ENCODE data around the gene FBXO41.
"Not testable (repeated sequence)": the region's sequence is repeated elsewhere in the genome, so short reads cannot be mapped to it uniquely, and the experiment has no call there.

FBXO41 gene

DNA sequence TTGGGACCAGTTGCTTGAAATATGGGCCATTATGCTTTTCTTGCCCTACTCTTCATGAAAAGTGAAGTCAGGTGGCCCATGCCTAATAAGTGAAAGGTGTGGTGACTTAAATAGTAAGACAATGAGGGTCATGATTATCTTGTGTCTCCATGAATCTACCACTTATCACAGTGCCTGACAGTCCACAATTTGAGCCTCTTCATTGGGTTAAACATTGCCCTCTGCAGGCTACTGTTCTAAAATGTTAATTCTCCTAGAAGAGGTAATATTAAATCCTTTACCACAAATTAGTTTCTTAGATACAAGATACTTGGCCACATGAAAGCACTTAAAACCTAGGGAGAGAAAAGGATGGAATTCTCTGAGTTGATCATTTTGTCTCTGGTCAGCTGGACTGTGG is 5.0 kb upstream of the FBXO41 start:
- DNase-seq, result no peak

DNA sequence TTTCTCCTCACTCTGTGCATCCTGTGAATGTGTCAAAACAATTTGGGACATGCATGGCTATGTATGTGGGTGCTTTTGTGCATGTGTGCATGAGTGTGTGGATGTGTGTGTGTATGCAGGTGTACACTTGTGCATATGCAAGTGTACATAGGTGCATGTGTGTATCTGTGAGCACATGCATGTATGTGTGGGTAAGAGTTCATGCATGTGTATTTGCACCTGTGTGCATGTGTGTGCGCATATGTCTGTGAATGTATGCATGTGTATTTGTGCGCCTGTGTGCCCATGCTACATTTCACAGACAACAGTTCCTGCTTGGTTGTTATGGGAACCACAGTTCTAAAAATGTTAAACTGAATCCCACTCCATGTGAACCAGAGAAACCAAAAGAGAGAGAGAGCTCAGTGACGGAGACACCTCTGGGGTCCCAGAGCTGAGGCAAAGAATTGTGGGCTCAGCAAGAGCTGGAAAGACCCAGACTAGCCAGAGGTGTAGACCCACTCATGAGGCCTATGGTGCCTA is 1.9 kb upstream of the FBXO41 start:
- DNase-seq, result no peak

DNA sequence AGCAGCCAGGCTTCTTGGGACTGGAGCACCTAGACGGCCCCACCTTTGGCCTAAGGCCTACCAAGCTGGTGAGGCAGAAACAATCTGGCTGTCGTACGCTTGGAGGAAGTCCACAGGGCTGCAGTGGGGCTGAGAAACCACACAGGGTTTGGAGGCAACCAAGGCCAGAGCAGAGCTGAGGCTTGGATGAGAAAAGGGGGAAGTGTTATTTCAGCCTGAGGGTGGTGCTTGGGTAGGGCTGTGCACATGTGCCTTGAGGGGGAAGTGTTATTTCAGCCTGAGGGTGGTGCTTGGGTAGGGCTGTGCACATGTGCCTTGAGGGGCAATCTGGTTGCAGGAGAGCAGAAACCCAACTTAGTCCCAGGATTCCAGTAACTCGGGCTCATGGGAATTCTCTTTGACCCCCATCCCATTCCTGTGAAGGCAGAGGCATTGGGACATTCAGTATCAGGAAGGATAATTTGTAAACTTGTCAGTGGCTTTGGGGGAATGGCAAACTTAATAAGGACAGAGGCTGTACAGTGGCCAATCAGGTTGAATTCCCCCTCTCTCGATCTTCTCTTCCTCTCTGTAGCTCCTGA is 971 bp upstream of the FBXO41 start:
- peak; percentile 26 for DNase-seq

DNA sequence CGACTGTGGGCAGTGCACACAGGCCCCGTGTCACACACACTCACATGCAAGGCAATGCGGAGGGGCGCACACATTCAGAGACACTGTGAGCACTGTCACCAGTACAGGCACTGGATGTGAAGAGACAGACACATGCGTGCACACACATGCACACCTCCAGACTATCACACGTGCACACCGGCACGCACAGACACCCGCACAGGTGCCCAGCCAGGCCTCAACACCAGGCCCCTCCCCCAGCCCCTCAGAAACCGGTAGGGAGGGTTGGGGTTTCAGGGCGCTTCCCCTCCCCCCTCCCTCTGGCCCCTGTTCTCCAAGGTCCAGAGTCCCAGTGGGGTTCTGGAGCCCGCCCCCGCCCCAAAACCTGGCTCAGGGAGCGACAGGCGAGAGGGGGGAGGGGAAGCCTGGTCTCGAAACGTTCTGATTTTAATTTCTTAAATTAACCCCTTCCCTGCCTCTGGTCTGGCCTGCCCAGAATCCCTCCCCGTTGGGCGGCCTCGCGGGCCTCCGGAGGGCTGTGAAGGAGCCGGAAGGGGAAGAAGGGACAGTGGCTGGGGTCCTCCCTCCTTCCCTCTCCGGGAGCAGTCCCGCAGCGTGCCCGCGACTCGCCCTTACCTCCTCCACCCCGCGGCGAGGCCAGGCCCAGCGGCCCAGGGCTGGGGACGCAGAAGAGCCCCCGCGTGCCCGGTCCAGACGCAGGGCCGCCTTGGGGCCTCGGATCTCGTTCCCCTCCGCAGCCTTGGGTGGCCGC is 558 bp downstream of the FBXO41 start:
- peak; percentile 14 for DNase-seq

DNA sequence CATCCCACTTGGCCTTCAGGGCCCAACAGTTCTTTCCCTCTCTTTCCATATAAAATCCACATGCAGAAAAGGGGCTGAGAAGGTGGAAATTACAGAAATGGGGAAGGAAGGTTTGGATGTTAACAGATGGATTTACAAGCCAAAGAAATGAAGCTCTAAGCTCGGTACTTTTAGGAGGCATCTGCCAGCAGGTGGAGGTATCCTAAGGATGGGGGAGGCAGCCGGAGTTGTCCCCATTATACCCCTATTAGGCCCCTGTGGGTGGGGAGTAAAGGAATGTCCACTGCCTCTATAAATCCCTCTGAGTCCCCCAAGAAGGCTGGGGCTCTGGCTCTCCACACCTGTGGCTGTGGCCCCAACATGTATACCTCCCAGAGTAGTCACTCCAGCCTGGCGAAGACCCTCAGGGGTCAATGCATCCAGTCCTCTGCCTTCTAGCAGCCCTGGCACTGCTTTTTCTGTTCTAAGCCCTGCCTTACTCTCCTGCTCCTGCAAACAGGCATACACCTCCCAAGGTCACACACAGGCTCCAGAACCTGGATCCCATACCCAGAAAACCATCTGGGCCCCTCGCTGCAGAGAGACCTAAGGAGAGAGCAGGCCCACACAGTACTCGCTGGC is 1.2 kb downstream of the FBXO41 start:
- DNase-seq, result no peak

DNA sequence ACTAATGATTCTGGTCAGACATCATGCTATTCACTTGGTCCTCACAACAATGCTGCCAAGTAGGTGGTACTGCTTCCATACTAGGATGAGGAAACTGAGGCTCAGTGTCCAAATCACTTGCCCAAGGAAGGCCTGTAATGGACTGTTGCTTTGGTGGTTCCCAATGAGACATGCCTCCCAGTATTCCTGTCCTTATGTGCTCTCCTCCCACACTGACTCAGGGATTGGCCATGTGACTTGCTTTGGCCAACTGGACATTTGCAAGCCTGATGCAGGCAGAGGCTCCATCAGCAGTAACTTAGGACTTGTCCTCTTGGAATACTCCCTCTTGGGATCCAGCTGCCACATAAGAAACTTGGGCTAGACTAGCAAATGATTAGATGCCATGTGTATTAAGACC is 3.0 kb downstream of the FBXO41 start:
- no peak for DNase-seq

DNA sequence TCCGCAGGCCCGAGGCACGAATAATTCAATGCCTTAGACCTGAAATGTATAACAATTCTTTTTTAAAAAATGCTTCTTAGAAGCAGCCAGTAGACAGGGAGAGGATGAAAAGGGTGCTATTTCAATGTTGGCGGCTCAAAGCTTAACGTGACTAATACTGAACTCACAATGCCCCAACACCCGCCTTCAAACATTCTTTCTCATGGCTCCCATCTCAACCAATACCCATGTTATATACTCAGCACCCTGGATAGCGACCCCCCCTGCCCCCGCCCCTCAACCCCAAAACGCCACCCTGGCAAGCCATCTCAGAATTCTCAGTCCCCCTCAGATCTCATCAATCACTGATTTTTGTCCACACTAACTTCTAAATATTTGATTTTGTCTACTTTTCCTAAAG is 4.4 kb downstream of the FBXO41 start:
- DNase-seq, result no peak

DNA sequence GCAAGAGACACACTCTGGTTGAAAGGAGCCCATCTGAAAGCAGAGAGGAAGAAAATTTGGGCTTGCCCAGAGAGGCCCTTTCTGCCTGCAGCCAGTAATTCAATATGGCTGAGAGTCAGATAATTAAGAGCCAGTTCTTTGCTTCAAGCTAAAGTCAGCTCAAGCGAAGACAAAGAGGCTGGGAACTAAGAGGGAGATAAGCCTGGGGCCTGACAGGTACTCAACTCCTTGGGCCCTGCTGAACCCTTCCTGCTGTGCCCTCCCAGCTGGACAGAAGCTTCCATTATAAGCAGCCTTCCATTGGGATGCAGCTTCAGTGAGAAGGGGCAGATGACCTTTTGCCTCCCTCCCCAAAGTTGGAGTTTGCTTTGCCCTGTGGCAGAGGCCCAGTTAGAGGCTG is 12.0 kb downstream of the FBXO41 start:
- DNase-seq, result no peak

DNA sequence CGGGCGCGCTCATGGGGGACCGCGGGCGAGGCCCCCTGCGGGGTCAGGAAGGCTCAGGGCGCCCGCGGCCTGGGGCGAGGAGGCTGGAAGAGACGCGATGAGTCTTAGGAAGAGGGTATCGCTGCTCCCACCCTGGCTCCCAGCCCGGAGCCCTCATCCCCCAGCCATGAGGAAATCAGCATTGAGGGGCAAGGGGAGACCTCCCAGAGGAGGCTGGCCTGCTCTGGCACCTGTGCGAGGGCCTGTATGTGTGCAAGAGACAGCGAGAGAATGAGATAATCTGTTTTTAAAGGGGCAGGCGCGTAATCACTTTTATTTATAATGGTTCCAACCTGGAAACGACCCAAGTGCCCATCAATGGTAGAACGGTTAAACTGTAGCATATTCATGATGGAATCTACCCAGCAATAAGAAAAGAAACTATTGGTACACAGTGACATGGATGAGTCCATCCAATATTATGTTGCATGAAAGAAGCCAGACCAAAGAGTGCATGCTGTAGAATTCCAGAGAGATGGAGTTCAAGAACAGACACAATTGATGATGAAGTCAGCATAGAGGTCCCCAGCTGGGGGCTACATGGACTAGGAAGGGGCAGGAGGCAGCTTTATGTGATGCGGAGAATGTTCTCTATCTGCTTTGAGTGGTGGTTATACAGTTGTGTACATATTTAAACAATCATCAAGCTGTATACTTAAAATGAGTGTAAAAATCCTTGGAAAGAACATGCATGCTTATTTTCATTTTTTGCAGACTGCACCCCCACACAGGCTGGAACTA is 14.4 kb downstream of the FBXO41 start:
- no peak for DNase-seq

DNA sequence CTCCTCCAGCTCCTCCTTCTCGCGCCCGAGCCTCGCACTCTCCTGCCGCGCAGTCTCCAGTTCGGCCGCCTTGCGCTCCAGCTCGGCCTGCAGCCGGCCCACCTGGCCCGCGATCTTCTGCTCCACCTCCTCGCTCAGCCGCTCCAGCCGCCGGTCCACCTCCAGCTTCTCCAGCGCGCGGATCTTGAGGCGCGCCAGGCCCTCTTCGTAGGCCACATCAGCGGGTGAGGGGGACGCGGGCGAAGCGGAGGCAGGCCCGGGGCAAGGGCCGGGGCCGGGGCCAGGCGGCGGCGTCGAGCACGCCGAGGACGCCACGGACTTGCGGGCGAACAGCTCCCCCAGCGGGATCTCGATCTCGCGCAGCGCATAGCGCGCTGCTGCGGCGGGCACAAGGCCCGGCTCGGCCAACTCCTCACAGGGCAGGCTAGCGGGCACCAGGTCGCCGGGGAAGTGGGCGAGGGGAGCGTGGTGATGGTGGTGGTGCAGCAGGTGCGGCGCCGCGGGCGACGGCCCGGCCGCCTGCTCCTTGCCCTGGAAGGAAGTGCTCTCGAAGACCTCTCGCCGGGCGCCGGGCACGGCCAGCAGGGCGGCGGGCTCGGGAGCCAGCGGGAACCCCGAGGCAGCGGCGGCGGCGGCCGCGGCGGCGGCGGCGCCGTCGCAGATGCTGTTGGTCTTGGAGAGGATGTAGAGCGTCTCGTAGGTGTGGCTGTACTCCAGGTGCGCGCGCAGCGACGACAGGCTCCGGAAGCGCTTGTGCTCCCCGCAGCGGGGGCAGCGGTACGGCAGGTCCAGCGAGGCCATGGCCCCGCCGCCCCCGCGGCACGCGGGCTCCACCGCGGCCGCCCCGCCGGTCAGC is 15.2 kb downstream of the FBXO41 start:
- peak; percentile 87 for DNase-seq

DNA sequence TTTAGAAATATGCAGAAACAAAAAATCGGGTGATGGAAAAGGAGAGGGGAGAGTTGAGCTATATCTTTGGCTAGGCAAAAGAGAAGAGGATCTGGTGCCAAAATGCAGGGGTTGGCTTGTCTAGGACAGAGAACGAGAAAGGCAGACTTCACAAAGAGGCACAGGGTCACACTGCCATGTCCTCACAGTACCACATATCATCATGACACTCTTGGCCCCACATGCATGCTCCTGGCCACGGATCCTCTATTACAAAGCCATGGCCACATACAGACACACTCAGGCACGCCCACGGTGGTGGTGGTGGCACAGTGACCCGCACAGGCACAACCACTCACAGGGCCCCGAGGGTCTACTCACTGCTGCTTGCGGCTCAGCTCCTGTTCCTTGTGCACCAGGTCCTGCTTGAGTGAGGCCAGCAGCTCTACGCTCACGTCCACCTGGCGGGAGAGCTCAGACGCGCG is 15.9 kb downstream of the FBXO41 start:
- no peak for DNase-seq

DNA sequence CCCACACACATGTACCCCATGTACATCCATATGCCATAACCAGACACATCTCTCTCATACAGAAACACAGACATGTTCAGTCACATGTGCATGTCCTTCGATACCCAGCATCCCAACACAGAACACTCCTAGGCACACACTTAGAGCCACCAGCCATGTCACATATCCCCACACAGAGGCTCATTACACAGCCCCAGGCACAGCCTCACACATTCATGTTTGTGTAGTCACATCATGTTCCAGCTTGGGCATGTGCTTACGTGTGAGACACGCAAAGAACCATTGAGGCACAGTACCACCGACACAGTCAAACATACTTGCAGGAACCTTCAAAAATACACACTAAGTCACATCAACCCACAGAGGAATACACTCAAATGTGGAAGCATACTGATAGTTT is 17.3 kb downstream of the FBXO41 start:
- DNase-seq, result no peak

DNA sequence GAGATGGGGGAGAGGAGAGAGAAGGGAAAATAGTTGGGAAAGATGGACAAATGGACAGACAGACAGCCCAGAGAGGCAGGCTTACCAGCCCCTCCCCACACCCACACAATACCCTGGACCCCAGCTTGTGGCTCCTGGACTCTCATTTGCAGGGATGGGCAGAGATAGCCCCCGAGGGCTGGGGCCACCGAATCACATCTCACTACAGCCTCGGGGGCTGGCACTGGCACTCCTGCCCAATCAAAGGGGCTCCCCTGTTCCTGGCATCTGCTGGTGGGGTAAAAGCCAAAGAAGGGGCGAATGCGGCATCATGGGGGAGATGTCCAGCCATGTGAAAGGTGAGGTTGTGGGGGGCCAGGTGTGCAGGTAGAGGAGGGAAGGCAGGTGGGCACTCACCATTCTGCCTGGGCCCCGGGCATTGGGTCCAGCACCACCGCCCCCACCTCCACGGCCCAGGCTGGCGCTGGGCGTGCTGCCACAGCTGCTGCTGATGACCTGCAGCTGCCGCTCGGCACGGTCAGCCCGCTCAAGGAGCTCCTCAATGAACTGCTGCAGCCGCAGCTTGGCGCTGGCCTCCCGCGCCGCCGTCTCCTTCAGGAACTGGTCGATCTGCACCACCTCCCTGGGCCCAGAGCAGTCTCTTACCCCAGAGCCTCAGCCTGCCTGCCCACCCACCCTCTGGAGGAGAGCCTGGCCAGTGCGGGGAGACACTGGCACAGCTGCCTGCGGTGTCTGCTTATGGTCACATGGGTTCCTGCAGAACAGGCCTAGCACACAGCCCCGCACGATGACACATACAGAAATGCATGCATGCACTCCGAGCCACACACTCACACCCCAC is 18.0 kb downstream of the FBXO41 start:
- DNase-seq, result no peak

DNA sequence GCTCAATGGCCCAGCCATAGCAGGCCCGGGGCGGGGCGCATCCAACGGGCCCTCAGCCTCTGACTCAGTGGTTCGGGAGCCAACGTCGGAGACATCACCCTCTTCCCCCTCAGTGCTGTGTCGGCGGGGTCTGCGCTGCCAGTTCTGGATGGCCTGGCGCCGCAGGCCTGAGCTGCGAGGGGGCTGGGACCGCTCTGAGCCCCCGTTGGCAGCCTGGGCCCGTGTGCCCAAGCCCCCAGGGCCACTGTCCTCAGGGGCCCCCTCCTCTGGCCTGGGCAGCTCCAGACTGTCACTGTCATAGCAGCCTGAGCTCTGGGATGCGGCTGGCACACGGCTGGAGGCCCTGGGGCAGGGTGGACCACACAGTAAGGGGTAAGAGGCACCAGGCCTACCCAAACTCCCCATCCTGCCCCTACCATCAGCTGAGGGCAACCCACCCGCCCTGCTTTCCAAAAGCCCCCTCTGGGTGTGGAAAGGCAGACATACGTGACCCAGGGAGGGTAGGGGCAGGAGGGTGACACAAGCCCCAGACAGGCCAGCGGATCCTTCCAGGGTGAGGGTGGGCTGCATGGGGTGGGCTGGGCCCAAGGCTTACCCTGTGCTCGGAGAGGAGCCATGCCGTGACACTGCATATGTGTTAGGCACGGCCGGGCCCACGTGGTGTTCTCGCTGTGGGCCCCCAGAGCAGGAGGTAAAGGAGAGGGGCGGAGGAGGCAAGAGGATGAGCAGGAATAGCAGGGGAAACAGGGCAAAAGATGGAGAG is 18.8 kb downstream of the FBXO41 start:
- no peak for DNase-seq

DNA sequence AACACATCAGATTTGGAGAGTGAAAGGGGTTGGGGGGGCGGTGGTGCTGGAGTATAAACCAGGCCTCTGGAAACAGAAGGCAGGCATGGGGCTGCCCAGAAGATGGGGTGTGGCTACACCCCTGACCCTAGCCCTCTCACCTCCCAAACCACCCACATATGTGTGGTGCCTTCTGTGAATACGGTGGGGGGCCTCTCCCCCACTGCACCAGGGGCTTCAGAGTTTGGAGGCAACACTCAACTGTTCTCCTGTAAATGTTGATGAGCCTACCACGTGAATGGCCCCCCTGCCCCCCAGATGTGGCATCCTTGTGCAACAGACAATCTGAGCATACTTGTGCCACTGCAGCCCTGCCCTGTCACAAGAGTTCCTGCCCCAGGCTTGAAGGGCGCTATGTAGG is 19.5 kb downstream of the FBXO41 start:
- DNase-seq, result no peak

DNA sequence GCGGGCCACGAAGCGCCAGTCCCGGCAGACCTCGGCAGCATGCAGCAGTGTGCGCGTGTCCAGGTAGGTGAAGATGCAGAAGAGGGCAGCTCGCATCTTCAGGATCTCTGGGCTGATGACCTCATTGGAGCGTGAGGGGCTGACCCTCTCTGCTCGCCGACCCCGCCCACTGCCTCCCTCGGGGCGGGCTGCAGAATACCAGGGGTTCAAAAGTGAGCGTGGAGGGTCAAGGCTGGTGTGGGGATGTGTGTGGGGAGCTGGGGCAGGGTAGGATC is 20.0 kb downstream of the FBXO41 start:
- no peak for DNase-seq

DNA sequence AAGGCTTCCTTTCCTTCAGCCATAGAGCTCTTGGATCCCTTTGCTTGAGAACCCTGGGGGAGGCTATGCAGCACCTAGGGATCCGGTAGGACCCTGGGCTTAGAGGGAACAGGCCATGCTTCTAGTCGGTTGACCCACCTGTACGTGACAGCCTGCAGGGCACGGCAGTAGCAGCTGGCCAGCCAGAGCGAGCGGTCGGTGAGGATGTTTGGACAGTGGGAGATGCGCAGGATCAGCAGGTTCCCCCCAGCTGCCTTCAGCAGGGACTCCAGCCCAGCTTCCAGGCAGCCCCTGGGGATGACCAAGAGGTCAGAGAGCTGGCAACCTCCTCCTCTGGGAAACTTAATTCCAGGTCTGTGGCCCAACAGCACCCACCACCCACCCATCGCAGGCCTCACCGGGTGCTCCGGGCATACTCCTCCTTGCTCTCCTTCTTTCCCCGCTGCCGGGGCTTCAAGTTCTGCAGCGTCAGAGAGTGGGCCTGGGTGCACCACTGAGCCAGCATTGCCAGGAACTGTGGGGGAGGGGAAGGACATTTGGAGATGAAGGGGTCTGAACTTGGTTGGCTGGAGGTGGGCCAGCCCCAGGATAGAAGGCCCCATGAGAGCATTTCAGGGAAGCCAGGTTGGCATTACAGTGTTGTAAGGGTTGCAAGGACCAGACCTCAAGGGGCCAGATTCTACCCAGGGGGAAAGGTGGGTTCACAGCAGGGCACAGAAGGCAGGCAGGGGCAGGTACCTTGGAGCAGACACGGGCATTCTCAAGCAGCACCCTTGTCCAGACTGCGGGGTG is 20.5 kb downstream of the FBXO41 start:
- no peak for DNase-seq

DNA sequence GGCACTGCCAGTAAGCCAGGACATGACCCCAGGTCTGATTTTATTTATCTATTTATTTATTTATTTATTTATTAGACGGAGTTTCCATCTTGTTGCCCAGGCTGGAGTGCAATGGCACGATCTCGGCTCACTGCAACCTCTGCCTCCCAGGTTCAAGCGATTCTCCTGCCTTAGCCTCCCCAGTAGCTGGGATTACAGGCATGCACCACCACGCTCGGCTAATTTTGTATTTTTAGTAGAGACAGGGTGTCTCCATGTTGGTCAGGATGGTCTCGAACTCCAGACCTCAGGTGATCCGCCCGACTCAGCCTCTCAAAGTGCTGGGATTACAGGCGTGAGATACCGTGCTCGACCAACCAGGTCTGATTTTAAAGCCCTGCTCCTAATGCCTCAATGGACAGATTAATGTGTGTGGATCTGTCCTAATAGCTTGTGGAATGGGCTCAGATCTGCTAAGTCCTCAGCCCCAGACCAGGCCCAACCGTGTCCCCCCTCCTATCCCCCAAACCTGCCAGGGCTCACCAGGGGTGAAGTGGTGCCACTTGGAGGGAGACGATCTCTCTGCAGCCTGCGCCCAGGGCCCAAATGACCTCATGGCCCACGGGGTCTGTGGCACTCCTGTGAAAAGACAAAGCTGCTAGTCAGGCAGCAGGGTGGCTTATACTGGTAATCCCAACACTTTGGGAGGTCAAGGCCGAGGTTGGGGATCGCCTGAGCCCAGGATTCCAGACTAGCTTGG is 21.4 kb downstream of the FBXO41 start:
- not testable (repeated sequence) for DNase-seq

DNA sequence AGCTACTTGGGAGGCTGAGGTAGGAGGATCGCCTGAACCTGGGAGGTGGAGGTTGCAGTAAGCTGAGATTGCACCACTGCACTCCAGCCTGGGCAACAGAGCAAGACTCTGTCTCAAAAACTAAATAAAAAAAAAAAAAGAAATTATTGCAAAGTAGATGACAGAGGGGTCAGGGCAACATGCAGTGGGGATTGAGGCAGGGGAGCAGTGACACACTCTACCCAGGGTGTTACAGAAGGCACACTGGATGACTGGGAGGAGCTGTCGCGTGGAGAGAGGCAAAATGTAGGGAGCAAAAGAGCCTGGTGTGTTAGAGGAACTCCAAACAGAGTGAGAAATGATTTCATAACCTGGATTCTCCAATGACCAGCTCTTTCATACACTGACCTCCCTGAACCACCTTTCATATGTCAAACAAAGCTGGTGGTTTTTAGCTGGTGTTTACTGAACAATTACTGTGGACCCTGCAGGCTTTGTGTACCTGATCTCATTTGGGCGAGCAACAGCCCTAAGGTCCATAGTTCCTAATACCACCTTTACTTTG is 22.1 kb downstream of the FBXO41 start:
- DNase-seq, result no peak

Data from CD4-positive, alpha-beta T cell treated with Interleukin-17A for 1 hour (primary cell).